Activated CD8-positive, alpha-beta memory T cell treated with anti-CD3 and anti-CD28 coated beads for 36 hours (primary cell): ENCODE data around the gene PTPRN2. TPM values are rescaled to one million over a fixed set of nuclear protein-coding genes. Genes with fewer than 3 reads are reported as not detected.
"Not testable (repeated sequence)": the region's sequence is repeated elsewhere in the genome, so short reads cannot be mapped to it uniquely, and the experiment has no call there.

Experiments used
- CTCF ChIA-PET: fragments of 350-600 bp; sonication (Branson Sonifier 250); formaldehyde crosslinking; loops from one replicate; lab custom pipeline; 2021; ENCODE audit warnings: antibody characterized with exemption; lab: Charles Lee
- POLR2A ChIA-PET: fragments of 350-600 bp; sonication (Branson Sonifier 250); formaldehyde crosslinking; loops from one replicate; lab custom pipeline; 2021; ENCODE audit warnings: antibody characterized with exemption; lab: Charles Lee
- total RNA-seq, 2 experiments: library from RNA; stranded (reverse); gene quantifications; one replicate each; pipeline ENCODE4 v1.2.3, GENCODE V29; 2021

PTPRN2 gene
- total RNA-seq, 2 experiments from 2014 or later: 0.36 to 0.44 TPM

GRCh38 chr7:157952841-157953645 is 634.6 kb downstream of the PTPRN2 start:
- ChIA-PET POLR2A (no interaction called here), CTCF (no interaction called here)

- ChIA-PET CTCF (no interaction called here), POLR2A (no interaction called here)
Measured at GRCh38 chr7:157952050-157952667, 635.5 kb downstream of the PTPRN2 start.

GRCh38 chr7:157951300-157952049 is 636.1 kb downstream of the PTPRN2 start:
- POLR2A ChIA-PET: no interaction called here

GRCh38 chr7:157949711-157950110 is 637.9 kb downstream of the PTPRN2 start:
- CTCF ChIA-PET: no interaction called here
- POLR2A ChIA-PET: no interaction called here

More at GRCh38 chr7:157951300-157952049, 636.1 kb downstream of the PTPRN2 start:
- CTCF ChIA-PET: no interaction called here

GRCh38 chr7:157947504-157947903 is 640.1 kb downstream of the PTPRN2 start:
- POLR2A ChIA-PET: no interaction called here
- CTCF ChIA-PET: no interaction called here

- POLR2A ChIA-PET: no interaction called here
- CTCF ChIA-PET: no interaction called here
Measured at GRCh38 chr7:157946398-157947060, 641.1 kb downstream of the PTPRN2 start.

GRCh38 chr7:157945401-157945800 is 642.2 kb downstream of the PTPRN2 start:
- ChIA-PET CTCF (no interaction called here), POLR2A (no interaction called here)

GRCh38 chr7:157944734-157945291 is 642.8 kb downstream of the PTPRN2 start:
- ChIA-PET CTCF (no interaction called here), POLR2A (no interaction called here)

- CTCF ChIA-PET: no interaction called here
- POLR2A ChIA-PET: no interaction called here
Measured at GRCh38 chr7:157944051-157944450, 643.6 kb downstream of the PTPRN2 start.

GRCh38 chr7:157943561-157943960 is 644.1 kb downstream of the PTPRN2 start:
- CTCF ChIA-PET: no interaction called here

GRCh38 chr7:157941210-157941609 is 646.4 kb downstream of the PTPRN2 start:
- CTCF ChIA-PET: no interaction called here
- POLR2A ChIA-PET: no interaction called here

More at GRCh38 chr7:157943561-157943960, 644.1 kb downstream of the PTPRN2 start:
- POLR2A ChIA-PET: no interaction called here

- CTCF ChIA-PET: no interaction called here
Measured at GRCh38 chr7:157940497-157940896, 647.1 kb downstream of the PTPRN2 start.

GRCh38 chr7:157938211-157938610 is 649.4 kb downstream of the PTPRN2 start:
- ChIA-PET CTCF (no interaction called here), POLR2A (no interaction called here)

More at GRCh38 chr7:157940497-157940896, 647.1 kb downstream of the PTPRN2 start:
- POLR2A ChIA-PET: no interaction called here

GRCh38 chr7:157937406-157937805 is 650.2 kb downstream of the PTPRN2 start:
- CTCF ChIA-PET: no interaction called here
- POLR2A ChIA-PET: no interaction called here

- ChIA-PET CTCF (no interaction called here), POLR2A (no interaction called here)
Measured at GRCh38 chr7:157936976-157937375, 650.6 kb downstream of the PTPRN2 start.

GRCh38 chr7:157935721-157936120 is 651.9 kb downstream of the PTPRN2 start:
- POLR2A ChIA-PET, CTCF ChIA-PET: not testable (repeated sequence)

- POLR2A ChIA-PET, CTCF ChIA-PET: not testable (repeated sequence)
Measured at GRCh38 chr7:157933219-157934155, 654.1 kb downstream of the PTPRN2 start.

GRCh38 chr7:157932498-157933218 is 655.0 kb downstream of the PTPRN2 start:
- ChIA-PET CTCF (no interaction called here), POLR2A (no interaction called here)
